ENCODE results near the gene IPO11. TPM values are rescaled to one million over a fixed set of nuclear protein-coding genes. Genes with fewer than 3 reads are reported as not detected.

Gene IPO11
- total and polyA plus RNA-seq, 3 experiments from 2014 or later: 9.9 to 74.7 (median 70.0) TPM

GRCh38 chr5:62419609-62420008 is 7.0 kb downstream of the IPO11 start:
- Mint-ChIP-seq H3K4me3 (no peak overlapping the region), H3K36me3 (peaks cover 0 to 21% (median 9%) of the 10 kb centered on the region in 3 donors), H3K27ac (no peak overlapping the region), H3K27me3 (no peaks in the 10 kb centered on the region), H3K9me3 (no peaks in the 10 kb centered on the region), H3K4me1 (peaks cover 15 to 38% (median 24%) of the 10 kb centered on the region in 3 donors)
- DNase-seq: no peak
- Histone ChIP-seq H3K36me3 (ENCODE audit: insufficient read depth, low read length) (no peaks in the 10 kb centered on the region), H3K4me3 (ENCODE audit: low read length) (no peak overlapping the region), H3K27me3 (ENCODE audit: insufficient read depth, low read length, poor library complexity, severe bottlenecking) (no peaks in the 10 kb centered on the region), H3K4me1 (ENCODE audit: insufficient read depth, low read length) (peaks cover 5% of the 10 kb centered on the region), H3K9me3 (ENCODE audit: low read length) (no peaks in the 10 kb centered on the region), H3K27ac (ENCODE audit: low read depth, low read length) (no peak overlapping the region)
- ChIA-PET POLR2A (no interaction called here), CTCF (interaction anchor here (0.6 to 1.2 kb wide), 2 partner anchors 61 to 86 kb away, joined by 3 read pairs; no protein-coding TSS in a partner anchor)

- no peaks in the 10 kb centered on the region for H3K9me3 Mint-ChIP-seq
- CTCF ChIA-PET: no interaction called here
- no peak overlapping the region for H3K27ac Mint-ChIP-seq
- no peaks in the 10 kb centered on the region for H3K9me3 ChIP-seq (ENCODE audit: low read length)
- peak overlapping the region; percentile 33 for H3K27ac ChIP-seq (ENCODE audit: low read depth, low read length)
- H3K4me1 Mint-ChIP-seq: peaks cover 18 to 41% (median 19%) of the 10 kb centered on the region in 3 donors
- no peaks in the 10 kb centered on the region for H3K27me3 ChIP-seq (ENCODE audit: insufficient read depth, low read length, poor library complexity, severe bottlenecking)
- H3K27me3 Mint-ChIP-seq: no peaks in the 10 kb centered on the region
- peaks cover 0 to 24% (median 9%) of the 10 kb centered on the region in 3 donors for H3K36me3 Mint-ChIP-seq
- no peak overlapping the region for H3K4me3 Mint-ChIP-seq
- no peak overlapping the region for H3K4me3 ChIP-seq (ENCODE audit: low read length)
- DNase-seq: no peak
- no peaks in the 10 kb centered on the region for H3K36me3 ChIP-seq (ENCODE audit: insufficient read depth, low read length)
- POLR2A ChIA-PET: no interaction called here
- H3K4me1 ChIP-seq (ENCODE audit: insufficient read depth, low read length): peaks cover 5% of the 10 kb centered on the region
Observed at GRCh38 chr5:62421414-62421813, 8.9 kb downstream of the IPO11 start.

DNA sequence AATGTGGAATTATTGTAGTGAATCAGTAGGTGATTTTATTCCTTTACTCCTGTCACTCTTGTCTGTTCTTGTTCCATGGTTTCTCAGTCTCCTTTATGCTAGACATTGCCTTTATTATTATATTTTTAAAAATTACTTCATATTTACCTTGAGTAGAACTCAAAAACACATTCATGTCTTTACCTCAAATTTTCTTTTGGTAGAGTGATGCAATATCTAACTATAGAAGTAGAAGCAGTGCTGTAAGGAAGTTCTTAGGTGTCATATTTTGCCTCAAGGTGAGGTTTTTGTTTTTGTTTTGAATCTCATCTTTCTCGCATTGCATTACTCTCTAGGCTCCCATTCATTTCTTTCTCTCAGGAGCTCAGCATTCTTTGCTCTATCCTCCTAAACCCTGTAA is 12.2 kb downstream of the IPO11 start:
- Histone ChIP-seq H3K4me3 (ENCODE audit: low read length) (no peak overlapping the region), H3K4me1 (ENCODE audit: insufficient read depth, low read length) (peaks cover 5% of the 10 kb centered on the region), H3K27ac (ENCODE audit: low read depth, low read length) (no peak overlapping the region), H3K36me3 (ENCODE audit: insufficient read depth, low read length) (no peaks in the 10 kb centered on the region), H3K9me3 (ENCODE audit: low read length) (no peaks in the 10 kb centered on the region), H3K27me3 (ENCODE audit: insufficient read depth, low read length, poor library complexity, severe bottlenecking) (no peaks in the 10 kb centered on the region)
- no peak overlapping the region for H3K27ac Mint-ChIP-seq
- no peaks in the 10 kb centered on the region for H3K9me3 Mint-ChIP-seq
- no peak overlapping the region for H3K4me3 Mint-ChIP-seq
- ChIA-PET POLR2A (no interaction called here), CTCF (no interaction called here)
- H3K27me3 Mint-ChIP-seq: no peaks in the 10 kb centered on the region
- no peak for DNase-seq
- H3K36me3 Mint-ChIP-seq: peaks cover 0 to 16% (median 6%) of the 10 kb centered on the region in 3 donors
- peaks cover 18 to 41% (median 33%) of the 10 kb centered on the region in 3 donors for H3K4me1 Mint-ChIP-seq

GRCh38 chr5:62431735-62432620 is 19.4 kb downstream of the IPO11 start:
- Histone ChIP-seq H3K36me3 (ENCODE audit: insufficient read depth, low read length) (no peaks in the 10 kb centered on the region), H3K27ac (ENCODE audit: low read depth, low read length) (peak overlapping the region; percentile 54), H3K9me3 (ENCODE audit: low read length) (no peaks in the 10 kb centered on the region), H3K4me3 (ENCODE audit: low read length) (no peak overlapping the region), H3K27me3 (ENCODE audit: insufficient read depth, low read length, poor library complexity, severe bottlenecking) (no peaks in the 10 kb centered on the region), H3K4me1 (ENCODE audit: insufficient read depth, low read length) (no peaks in the 10 kb centered on the region)
- Mint-ChIP-seq H3K27ac (peak overlapping the region in 2 of 8 donors; percentile 54 to 69), H3K27me3 (no peaks in the 10 kb centered on the region), H3K9me3 (no peaks in the 10 kb centered on the region), H3K4me3 (no peak overlapping the region), H3K4me1 (peaks cover 25 to 51% (median 51%) of the 10 kb centered on the region in 3 donors), H3K36me3 (peaks cover 0 to 15% (median 10%) of the 10 kb centered on the region in 3 donors)
- CTCF ChIA-PET: interaction anchor here (1.4 kb wide), 1 partner anchor 12 kb away, joined by 3 read pairs; no protein-coding TSS in a partner anchor
- POLR2A ChIA-PET: no interaction called here
- DNase-seq: no peak

GRCh38 chr5:62432621-62433064 is 20.1 kb downstream of the IPO11 start:
- DNase-seq: no peak
- no peak overlapping the region for H3K4me3 ChIP-seq (ENCODE audit: low read length)
- no peaks in the 10 kb centered on the region for H3K9me3 Mint-ChIP-seq
- ChIA-PET CTCF (interaction anchor here (1.4 kb wide), 1 partner anchor 12 kb away, joined by 3 read pairs; no protein-coding TSS in a partner anchor), POLR2A (no interaction called here)
- H3K36me3 Mint-ChIP-seq: peaks cover 0 to 15% (median 10%) of the 10 kb centered on the region in 3 donors
- H3K36me3 ChIP-seq (ENCODE audit: insufficient read depth, low read length): no peaks in the 10 kb centered on the region
- H3K9me3 ChIP-seq (ENCODE audit: low read length): no peaks in the 10 kb centered on the region
- peak overlapping the region in 2 of 8 donors; percentile 54 to 69 for H3K27ac Mint-ChIP-seq
- peaks cover 25 to 49% (median 48%) of the 10 kb centered on the region in 3 donors for H3K4me1 Mint-ChIP-seq
- H3K27me3 Mint-ChIP-seq: no peaks in the 10 kb centered on the region
- peak overlapping the region; percentile 54 for H3K27ac ChIP-seq (ENCODE audit: low read depth, low read length)
- H3K27me3 ChIP-seq (ENCODE audit: insufficient read depth, low read length, poor library complexity, severe bottlenecking): no peaks in the 10 kb centered on the region
- no peaks in the 10 kb centered on the region for H3K4me1 ChIP-seq (ENCODE audit: insufficient read depth, low read length)
- no peak overlapping the region for H3K4me3 Mint-ChIP-seq

GRCh38 chr5:62448528-62448927 is 36.0 kb downstream of the IPO11 start:
- Histone ChIP-seq H3K4me1 (ENCODE audit: insufficient read depth, low read length) (no peaks in the 10 kb centered on the region), H3K27me3 (ENCODE audit: insufficient read depth, low read length, poor library complexity, severe bottlenecking) (no peaks in the 10 kb centered on the region), H3K4me3 (ENCODE audit: low read length) (no peak overlapping the region), H3K27ac (ENCODE audit: low read depth, low read length) (no peak overlapping the region), H3K36me3 (ENCODE audit: insufficient read depth, low read length) (peaks cover 5% of the 10 kb centered on the region), H3K9me3 (ENCODE audit: low read length) (no peaks in the 10 kb centered on the region)
- no peak overlapping the region for H3K27ac Mint-ChIP-seq
- H3K4me3 Mint-ChIP-seq: no peak overlapping the region
- H3K4me1 Mint-ChIP-seq: peaks cover 0 to 2% (median 0%) of the 10 kb centered on the region in 3 donors
- POLR2A ChIA-PET: no interaction called here
- no peaks in the 10 kb centered on the region for H3K27me3 Mint-ChIP-seq
- DNase-seq: no peak
- CTCF ChIA-PET: no interaction called here
- peaks cover 4 to 55% (median 17%) of the 10 kb centered on the region in 3 donors for H3K36me3 Mint-ChIP-seq
- H3K9me3 Mint-ChIP-seq: no peaks in the 10 kb centered on the region

DNA sequence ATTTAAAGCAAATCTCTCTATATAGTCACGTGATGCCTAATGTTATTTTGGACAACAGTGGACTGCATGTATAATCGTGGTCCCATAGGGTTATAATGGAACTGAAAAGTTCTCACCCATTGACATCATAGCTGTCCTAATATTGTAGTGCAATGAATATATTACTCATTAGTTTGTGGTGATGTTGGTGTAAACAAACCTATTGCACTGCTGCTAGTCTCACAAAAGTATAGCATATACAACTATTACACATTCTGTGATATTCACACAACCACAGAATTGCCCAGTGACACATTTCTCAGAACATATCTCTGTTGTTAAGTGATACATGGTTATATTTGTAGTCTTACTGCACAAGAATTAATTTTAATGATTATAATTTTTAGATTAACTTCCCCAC is 37.7 kb downstream of the IPO11 start:
- DNase-seq: no peak
- H3K4me1 Mint-ChIP-seq: peaks cover 0 to 2% (median 0%) of the 10 kb centered on the region in 3 donors
- no peak overlapping the region for H3K4me3 Mint-ChIP-seq
- no peak overlapping the region for H3K27ac Mint-ChIP-seq
- CTCF ChIA-PET: interaction anchor here (1.3 kb wide), 1 partner anchor 10 kb away, joined by 4 read pairs; no protein-coding TSS in a partner anchor
- H3K27me3 Mint-ChIP-seq: no peaks in the 10 kb centered on the region
- H3K27ac ChIP-seq (ENCODE audit: low read depth, low read length): no peak overlapping the region
- peaks cover 4 to 63% (median 23%) of the 10 kb centered on the region in 3 donors for H3K36me3 Mint-ChIP-seq
- H3K36me3 ChIP-seq (ENCODE audit: insufficient read depth, low read length): peaks cover 5% of the 10 kb centered on the region
- no peaks in the 10 kb centered on the region for H3K4me1 ChIP-seq (ENCODE audit: insufficient read depth, low read length)
- no peaks in the 10 kb centered on the region for H3K9me3 ChIP-seq (ENCODE audit: low read length)
- no peaks in the 10 kb centered on the region for H3K27me3 ChIP-seq (ENCODE audit: insufficient read depth, low read length, poor library complexity, severe bottlenecking)
- POLR2A ChIA-PET: no interaction called here
- H3K9me3 Mint-ChIP-seq: no peaks in the 10 kb centered on the region
- no peak overlapping the region for H3K4me3 ChIP-seq (ENCODE audit: low read length)

DNA sequence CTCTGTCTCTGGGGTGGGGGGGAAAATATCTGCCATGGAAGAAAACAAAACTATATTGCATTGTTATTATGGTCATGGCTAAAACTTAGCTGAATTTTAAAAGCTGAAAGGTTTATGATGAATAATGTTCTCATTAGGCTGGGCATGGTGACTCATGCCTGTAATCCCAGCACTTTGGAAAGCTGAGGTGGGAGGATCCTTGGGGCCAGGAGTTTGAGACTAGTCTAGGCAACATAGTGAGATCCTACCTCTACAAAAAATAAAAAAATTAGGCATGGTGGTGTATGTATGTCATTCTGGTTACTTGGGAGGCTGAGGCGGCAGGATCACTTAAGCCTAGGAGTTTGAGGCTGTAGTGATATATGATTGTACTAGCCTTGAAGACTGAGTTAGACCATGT is 44.5 kb downstream of the IPO11 start:
- H3K27ac ChIP-seq (ENCODE audit: low read depth, low read length): no peak overlapping the region
- H3K27ac Mint-ChIP-seq: no peak overlapping the region
- peaks cover 0 to 41% (median 13%) of the 10 kb centered on the region in 3 donors for H3K36me3 Mint-ChIP-seq
- no peaks in the 10 kb centered on the region for H3K9me3 Mint-ChIP-seq
- ChIA-PET POLR2A (no interaction called here), CTCF (no interaction called here)
- H3K27me3 Mint-ChIP-seq: no peaks in the 10 kb centered on the region
- H3K4me1 Mint-ChIP-seq: peaks cover 0 to 8% (median 4%) of the 10 kb centered on the region in 3 donors
- H3K27me3 ChIP-seq (ENCODE audit: insufficient read depth, low read length, poor library complexity, severe bottlenecking): no peaks in the 10 kb centered on the region
- DNase-seq: no peak
- H3K36me3 ChIP-seq (ENCODE audit: insufficient read depth, low read length): no peaks in the 10 kb centered on the region
- no peak overlapping the region for H3K4me3 ChIP-seq (ENCODE audit: low read length)
- H3K4me1 ChIP-seq (ENCODE audit: insufficient read depth, low read length): no peaks in the 10 kb centered on the region
- no peaks in the 10 kb centered on the region for H3K9me3 ChIP-seq (ENCODE audit: low read length)
- no peak overlapping the region for H3K4me3 Mint-ChIP-seq
